WTC11 (cell line): ENCODE data around the gene CLEC4M. TPM values are rescaled to one million over a fixed set of nuclear protein-coding genes. Genes with fewer than 3 reads are reported as not detected.

Experiments
- total RNA-seq: library from RNA; stranded (reverse); gene quantifications from 3 replicates; pipeline ENCODE4 v1.2.3, GENCODE V29; 2021

CLEC4M gene
- total RNA-seq, 1 experiment from 2014 or later: not detected

Other genes with a start within 250 kb of the CLEC4M start
- gene ZNF358, start 247.1 kb upstream of the CLEC4M start, total RNA-seq: 37.5 to 47.5 TPM (median 47.3 TPM) in 3 replicates
- 15.0 to 19.7 TPM (median 16.7 TPM) in 3 replicates for gene MCOLN1, start 240.6 kb upstream of the CLEC4M start, total RNA-seq
- gene PNPLA6, start 227.5 kb upstream of the CLEC4M start, total RNA-seq: 149 to 156 TPM (median 150 TPM) in 3 replicates
- gene CAMSAP3, start 167.4 kb upstream of the CLEC4M start, total RNA-seq: 27.8 to 34.6 TPM (median 32.1 TPM) in 3 replicates
- gene XAB2, start 133.7 kb upstream of the CLEC4M start, total RNA-seq: 65.7 to 71.9 TPM (median 67.4 TPM) in 3 replicates
- 111 to 126 TPM (median 122 TPM) in 3 replicates for gene PET100, start 133.4 kb upstream of the CLEC4M start, total RNA-seq
- gene PCP2, start 129.5 kb upstream of the CLEC4M start, total RNA-seq: 0.48 to 1.1 TPM (median 0.85 TPM) in 3 replicates
- gene STXBP2, start 126.1 kb upstream of the CLEC4M start, total RNA-seq: 68.9 to 79.3 TPM (median 73.0 TPM) in 3 replicates
- gene RETN, start 94.2 kb upstream of the CLEC4M start, total RNA-seq: not detected in 3 replicates
- not detected in 3 replicates for gene MCEMP1, start 86.2 kb upstream of the CLEC4M start, total RNA-seq
- 122 to 127 TPM (median 124 TPM) in 3 replicates for gene TRAPPC5, start 82.4 kb upstream of the CLEC4M start, total RNA-seq
- gene FCER2, start 61.1 kb upstream of the CLEC4M start, total RNA-seq: 0.37 to 0.48 TPM (median 0.46 TPM) in 3 replicates
- 0.55 to 0.66 TPM (median 0.62 TPM) in 3 replicates for gene CLEC4G, start 31.1 kb upstream of the CLEC4M start, total RNA-seq
- 0.09 to 0.44 TPM in 2 of 3 replicates, not detected in the other for gene CD209, start 15.7 kb upstream of the CLEC4M start, total RNA-seq
- 10.5 to 13.7 TPM (median 13.6 TPM) in 3 replicates for gene EVI5L, start 67.0 kb downstream of the CLEC4M start, total RNA-seq
- gene PRR36, start 111.1 kb downstream of the CLEC4M start, total RNA-seq: 21.9 to 34.3 TPM (median 31.0 TPM) in 3 replicates
- 3.0 to 3.6 TPM (median 3.1 TPM) in 3 replicates for gene LRRC8E, start 125.3 kb downstream of the CLEC4M start, total RNA-seq
- gene MAP2K7, start 140.6 kb downstream of the CLEC4M start, total RNA-seq: 39.4 to 46.9 TPM (median 46.3 TPM) in 3 replicates
- gene TGFBR3L, start 151.6 kb downstream of the CLEC4M start, total RNA-seq: 4.1 to 7.4 TPM (median 6.5 TPM) in 3 replicates
- gene SNAPC2, start 157.1 kb downstream of the CLEC4M start, total RNA-seq: 23.2 to 24.3 TPM (median 23.7 TPM) in 3 replicates
- 41.5 to 48.2 TPM (median 44.3 TPM) in 3 replicates for gene CTXN1, start 162.9 kb downstream of the CLEC4M start, total RNA-seq
- gene TIMM44, start 180.4 kb downstream of the CLEC4M start, total RNA-seq: 103 to 129 TPM (median 103 TPM) in 3 replicates
- 144 to 160 TPM (median 149 TPM) in 3 replicates for gene ELAVL1, start 242.4 kb downstream of the CLEC4M start, total RNA-seq